Erythroblast (primary cell): Measurements from ENCODE around the gene PNPLA7.
A peak's percentile ranks its signal among the peaks of the same experiment; 100 is the strongest.

Experiments used
- DNase-seq, 2 experiments: peaks; one replicate each; lab custom pipeline; 2025; lab: John Stamatoyannopoulos, UW
- GATA1 ChIP-seq: IDR thresholded peaks from 2 replicates; pipeline ENCODE4 v1.6.1; 2011; ENCODE audit warnings: low read depth, mild to moderate bottlenecking, control low read depth, low read length, moderate library complexity
- POLR2A ChIP-seq: IDR thresholded peaks from 2 replicates; pipeline ENCODE4 v1.6.1; 2011; ENCODE audit warnings: mild to moderate bottlenecking, low read length

Gene PNPLA7

DNA sequence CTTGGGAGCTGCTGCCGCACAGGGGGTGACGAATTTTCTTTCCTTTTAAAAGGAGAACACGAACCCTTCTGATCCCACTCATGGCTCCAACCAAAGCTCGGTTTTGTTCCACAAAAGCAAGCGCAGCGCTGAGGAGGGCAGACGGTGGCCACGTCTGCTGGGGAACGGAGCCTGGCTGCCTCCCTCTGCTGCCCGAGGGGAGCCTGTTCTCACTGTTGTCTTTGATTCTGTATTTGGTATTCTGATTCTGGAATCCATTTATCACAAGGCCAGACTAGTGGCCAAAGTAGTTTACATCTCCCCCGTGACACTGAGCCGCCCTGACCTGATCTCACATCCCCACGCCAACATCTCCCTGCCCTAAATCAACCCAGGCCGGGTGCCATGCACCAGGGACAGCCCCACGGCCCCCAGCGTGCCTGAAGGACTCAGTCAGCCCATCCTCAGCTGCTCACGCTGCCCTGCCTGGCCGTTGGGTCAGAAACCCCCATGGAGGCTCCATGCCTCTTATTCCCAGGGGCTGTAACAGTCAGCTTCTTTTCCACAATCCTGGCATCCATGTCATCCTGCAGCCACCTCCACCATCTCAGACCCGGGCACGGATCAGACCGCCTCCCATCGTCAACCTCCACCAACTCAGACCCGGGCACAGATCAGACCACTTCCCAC lies 84.3 kb downstream of the PNPLA7 start:
- DNase-seq = no peak
- TF ChIP-seq GATA1 = no peak
- TF ChIP-seq POLR2A = no peak

- TF ChIP-seq POLR2A (no peak), GATA1 (no peak)
- DNase-seq = no peak
Measured at GRCh38 chr9:137465000-137465719, 85.0 kb downstream of the PNPLA7 start.

DNA sequence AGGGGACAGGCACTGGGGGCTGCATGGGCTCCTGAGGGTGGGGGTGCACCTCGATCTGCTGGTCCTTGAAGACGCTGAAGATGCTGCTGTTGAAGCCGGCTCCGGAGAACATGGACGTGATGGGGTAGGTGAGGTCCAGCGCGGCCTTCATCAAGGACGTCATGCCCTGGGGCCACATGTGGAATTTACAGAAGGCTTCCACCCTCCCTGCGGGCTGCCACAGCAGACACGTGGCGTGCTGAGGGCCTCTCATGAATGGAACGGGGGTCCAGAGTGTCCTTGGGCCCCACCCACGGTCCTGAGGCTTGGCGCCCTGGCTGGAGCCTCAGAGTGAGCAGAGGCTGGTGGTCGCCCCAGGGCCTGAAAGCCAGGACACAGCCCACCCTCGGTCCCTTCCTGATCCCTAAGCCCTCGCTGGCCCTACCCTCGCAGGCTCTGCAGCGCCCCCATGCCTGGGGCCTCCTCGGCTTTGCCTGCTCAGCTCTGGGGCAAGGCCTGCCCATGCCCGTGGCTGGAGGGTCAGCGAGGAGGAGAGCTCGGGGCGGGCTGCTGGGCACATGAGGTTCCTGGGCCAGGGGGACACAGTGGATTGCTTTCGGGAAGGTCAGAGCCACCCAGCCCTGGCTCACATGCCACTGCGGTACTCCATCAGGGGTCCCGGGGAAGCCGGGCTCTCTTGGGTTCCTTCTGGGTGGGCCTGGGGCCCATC lies 85.8 kb downstream of the PNPLA7 start:
- no peak for DNase-seq
- TF ChIP-seq GATA1 = no peak
- TF ChIP-seq POLR2A = no peak

DNA sequence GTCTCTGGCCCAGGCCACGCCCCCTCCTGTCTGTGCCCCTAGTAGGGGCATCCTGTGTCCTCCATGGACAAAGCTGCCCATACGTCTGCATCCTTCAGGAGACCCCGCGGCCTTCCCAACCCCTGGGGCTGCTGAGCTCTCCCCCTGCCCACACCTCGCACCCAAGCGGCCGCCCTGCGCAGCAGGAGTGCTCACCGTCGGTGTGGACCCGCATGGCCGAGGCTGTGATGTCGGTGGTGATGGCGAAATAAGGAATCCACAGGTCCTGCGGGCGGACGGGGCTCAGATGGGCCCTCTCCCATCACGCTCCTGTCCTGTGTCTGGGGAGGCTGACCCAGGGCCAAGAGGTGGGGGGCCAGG lies 86.3 kb downstream of the PNPLA7 start:
- DNase-seq = no peak
- TF ChIP-seq POLR2A (no peak), GATA1 (no peak)

GRCh38 chr9:137462986-137463930 lies 86.9 kb downstream of the PNPLA7 start:
- TF ChIP-seq POLR2A (no peak), GATA1 (no peak)
- DNase-seq = no peak

GRCh38 chr9:137462396-137462985 lies 87.7 kb downstream of the PNPLA7 start:
- DNase-seq = no peak
- no peak for TF ChIP-seq GATA1
- no peak for TF ChIP-seq POLR2A

GRCh38 chr9:137461663-137462395 lies 88.4 kb downstream of the PNPLA7 start:
- peak; percentile 87 to 89 for DNase-seq
- TF ChIP-seq GATA1 = no peak
- TF ChIP-seq POLR2A = no peak

DNA sequence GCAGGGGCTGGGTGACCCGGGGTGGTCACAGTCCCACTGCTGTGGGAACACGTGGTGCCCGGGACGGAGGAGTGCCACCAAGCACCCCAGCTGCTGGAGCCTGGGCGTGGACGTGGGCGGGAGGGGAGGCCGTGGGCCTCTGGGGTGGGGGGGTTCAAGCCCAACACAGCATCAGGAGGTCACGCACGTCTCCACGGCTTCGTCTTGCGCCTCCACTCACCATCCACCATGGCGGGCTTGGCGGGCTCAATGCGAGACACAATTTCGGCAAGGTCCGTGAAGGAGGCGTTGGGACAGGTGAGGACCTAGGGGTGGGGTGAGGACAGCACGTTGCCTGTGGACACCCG lies 88.9 kb downstream of the PNPLA7 start:
- no peak for DNase-seq
- TF ChIP-seq POLR2A (no peak), GATA1 (no peak)

GRCh38 chr9:137460363-137461315 lies 89.6 kb downstream of the PNPLA7 start:
- DNase-seq = no peak
- no peak for TF ChIP-seq POLR2A
- TF ChIP-seq GATA1 = no peak

DNA sequence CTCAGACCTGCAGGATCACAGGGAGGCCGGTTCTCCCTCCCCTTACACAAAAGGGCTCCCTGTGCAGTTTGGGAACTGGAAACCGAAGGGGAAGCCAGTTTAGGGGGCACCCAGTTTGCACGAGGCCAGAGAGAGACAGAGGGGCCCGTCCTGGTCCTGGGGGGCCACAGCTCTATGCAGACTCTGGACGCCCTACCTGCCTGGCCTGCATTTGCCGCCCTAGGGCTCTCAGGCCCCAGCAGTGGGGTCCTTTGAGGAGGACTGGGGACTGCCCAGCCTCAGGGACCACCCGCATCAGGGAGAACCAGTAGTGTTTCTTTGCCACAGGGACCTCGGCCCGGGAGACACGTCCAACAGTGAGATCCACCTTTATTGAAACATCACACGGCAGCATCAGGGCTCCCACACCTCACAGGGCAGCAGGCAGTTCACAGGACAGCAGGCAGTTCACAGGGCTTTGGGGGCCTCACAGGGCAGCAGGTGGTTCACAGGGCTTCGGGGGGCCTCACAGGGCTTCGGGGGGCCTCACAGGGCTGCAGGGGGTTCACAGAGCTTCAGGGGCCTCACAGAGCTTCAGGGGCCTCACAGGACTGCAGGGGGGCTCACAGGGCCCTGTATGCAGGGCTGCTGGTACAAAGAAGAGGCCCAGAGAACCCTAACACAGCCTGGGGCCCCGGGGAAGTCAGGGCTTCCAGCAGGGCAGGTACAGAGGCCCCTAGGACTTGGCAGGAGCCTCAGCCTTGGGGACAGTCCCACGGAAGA lies 90.4 kb downstream of the PNPLA7 start:
- DNase-seq = peak; percentile 49 to 56
- TF ChIP-seq GATA1 (no peak), POLR2A (no peak)

GRCh38 chr9:137459152-137459600 lies 91.0 kb downstream of the PNPLA7 start, which contains the start of gene NSMF:
TSS of gene NSMF (minus strand) at chr9:137459334. CDS start at chr9:137459102, 232 bp downstream.
- TF ChIP-seq GATA1 (no peak), POLR2A (peak; percentile 54)
- DNase-seq = peak; percentile 93 to 98
